ENCODE data around the gene CDC40.

- TF ChIP-seq MAFK (IDR thresholded peaks at IDR 0.05; ENCODE audit: low read length) (no peak), ARID2 (IDR thresholded peaks at IDR 0.05) (no peak), EZH2 (IDR thresholded peaks at IDR 0.05; ENCODE audit: borderline replicate concordance, low read depth, low read length) (no peak), PHF20 (IDR thresholded peaks at IDR 0.05; ENCODE audit: partially characterized antibody) (no peak), YY1 (IDR thresholded peaks at IDR 0.05; ENCODE audit: borderline replicate concordance in 1 of 3, control insufficient read depth in 1 of 3, extremely low read depth in 1 of 3, insufficient read depth in 3 of 3, insufficient read length in 1 of 3, insufficient replicate concordance in 2 of 3, low read depth in 1 of 3, low read length in 2 of 3) (no peak)
Observed at GRCh38 chr6:110170081-110170480, 10.1 kb upstream of the CDC40 start.
